Dermis blood vessel endothelial cell (primary cell): ENCODE results near the gene PEX7. TPM values are rescaled to one million over a fixed set of nuclear protein-coding genes. Genes with fewer than 3 reads are reported as not detected.
"Not testable (repeated sequence)": the region's sequence is repeated elsewhere in the genome, so short reads cannot be mapped to it uniquely, and the experiment has no call there.

Experiments
- DNase-seq: peaks from one replicate; pipeline ENCODE4 v3.0.0; 2010
- total RNA-seq: library from RNA; depleted of rRNA; stranded (reverse); fragments of >200 nt; gene quantifications from 2 replicates; pipeline ENCODE4 v1.2.3, GENCODE V29; 2014

Gene PEX7
- total RNA-seq, 1 donor from 2014 or later, result 7.7 TPM

DNA sequence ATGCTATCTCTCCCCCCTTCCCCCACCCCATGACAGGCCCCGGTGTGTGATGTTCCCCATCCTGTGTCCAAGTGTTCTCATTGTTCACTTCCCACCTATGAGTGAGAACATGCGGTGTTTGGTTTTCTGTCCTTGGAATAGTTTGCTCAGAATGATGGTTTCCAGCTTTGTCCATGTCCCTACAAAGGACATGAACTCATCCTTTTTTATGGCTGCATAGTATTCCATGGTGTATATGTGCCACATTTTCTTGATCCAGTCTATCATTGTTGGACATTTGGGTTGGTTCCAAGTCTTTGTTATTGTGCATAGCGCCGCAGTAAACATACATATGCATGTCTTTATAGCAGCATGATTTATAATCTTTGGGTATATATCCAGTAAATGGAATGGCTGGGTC lies 24.1 kb downstream of the PEX7 start:
- DNase-seq, result not testable (repeated sequence)

DNA sequence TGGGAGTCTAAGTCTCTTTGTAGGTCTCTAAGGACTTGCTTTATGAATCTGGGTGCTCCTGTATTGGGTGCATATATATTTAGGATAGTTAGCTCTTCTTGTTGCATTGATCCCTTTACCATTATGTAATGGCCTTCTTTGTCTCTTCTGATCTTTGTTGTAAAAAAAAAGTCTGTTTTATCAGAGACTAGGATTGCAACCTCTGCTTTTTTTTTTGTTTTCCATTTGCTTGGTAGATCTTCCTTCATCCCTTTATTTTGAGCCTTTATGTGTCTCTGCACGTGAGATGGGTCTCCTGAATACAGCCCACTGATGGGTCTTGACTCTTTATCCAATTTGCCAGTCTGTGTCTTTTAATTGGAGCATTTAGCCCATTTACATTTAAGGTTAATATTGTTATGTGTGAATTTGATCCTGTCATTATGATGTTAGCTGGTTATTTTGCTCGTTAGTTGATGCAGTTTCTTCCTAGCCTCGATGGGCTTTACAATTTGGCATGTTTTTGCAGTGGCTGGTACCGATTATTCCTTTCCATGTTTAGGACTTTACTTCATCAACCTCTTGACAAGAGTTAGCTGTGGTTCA lies 27.7 kb downstream of the PEX7 start:
- DNase-seq, result not testable (repeated sequence)

DNA sequence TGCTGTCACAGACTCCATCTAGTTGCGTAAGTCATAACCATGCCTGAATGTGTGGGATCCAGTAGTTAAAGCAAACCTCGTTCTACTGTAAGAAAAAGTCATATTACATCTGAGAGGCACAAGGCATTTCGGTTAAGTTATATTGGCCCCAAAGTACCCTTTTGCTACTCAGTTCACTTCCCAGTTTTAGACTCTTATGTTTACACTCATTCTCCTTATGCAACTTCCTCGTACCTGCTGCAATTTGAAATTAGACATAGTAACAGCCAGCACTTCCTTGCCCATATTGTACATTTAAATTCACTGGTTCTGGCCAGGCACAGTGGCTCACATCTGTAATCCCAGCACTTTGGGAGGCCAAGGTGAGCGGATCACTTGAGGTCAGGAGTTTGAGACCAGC lies 37.0 kb downstream of the PEX7 start:
- DNase-seq, result no peak

DNA sequence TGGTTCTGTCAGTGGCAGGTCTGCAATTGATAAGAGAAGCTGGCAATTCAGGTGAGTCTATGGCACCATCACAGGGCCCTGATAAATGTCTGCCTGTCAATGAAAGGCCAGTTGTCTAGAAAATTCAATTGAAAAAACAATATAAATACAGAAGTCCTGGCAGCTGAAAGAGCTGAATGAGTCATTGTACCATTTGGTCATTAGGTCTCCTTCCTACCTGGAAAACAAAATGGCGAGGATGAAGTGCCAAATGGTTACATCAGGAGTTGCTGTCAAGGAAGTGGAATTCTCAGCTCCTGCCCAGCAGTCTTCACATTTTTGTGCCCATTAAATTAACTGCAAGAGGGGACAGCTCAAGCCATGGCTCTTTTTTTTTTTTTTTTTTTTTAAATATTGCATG lies 37.7 kb downstream of the PEX7 start:
- peak; percentile 3 for DNase-seq

DNA sequence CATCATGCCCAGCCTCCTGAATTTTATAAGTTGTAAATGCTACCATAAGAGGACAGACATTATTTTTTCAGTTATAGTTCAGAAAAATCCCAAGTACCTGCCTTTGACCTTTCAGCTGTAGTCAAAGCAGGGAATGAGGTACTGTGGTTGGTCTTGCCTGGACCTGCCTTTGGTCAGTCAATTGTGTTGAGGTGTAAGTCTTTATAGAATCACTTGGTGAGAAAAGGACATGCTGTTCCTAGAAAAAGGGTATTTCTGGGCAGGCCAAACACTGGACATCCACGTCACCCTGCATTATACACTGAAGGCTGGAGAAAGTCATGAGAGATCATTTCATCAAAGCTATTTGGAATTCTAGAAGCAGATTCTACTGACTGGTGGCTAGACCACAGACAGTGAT lies 40.3 kb downstream of the PEX7 start:
- DNase-seq, result no peak

DNA sequence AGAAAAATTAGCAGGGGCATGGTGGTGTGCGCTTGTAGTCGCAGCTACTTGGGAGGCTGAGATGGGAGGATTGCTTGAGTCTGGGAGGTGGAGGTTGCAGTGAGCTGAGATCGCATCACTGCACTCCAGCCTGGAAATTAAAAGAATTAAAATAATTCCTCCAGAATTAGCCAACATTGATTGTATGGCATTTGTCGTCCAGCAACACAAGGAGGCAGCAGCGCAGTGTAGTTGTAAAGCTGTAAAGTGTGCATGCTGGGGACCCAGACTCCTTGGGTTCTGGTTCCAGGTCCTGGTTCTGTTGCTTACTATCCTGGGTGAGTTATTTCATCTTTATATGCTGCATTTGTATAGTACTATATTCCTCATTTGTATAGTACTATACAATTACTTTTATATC lies 41.4 kb downstream of the PEX7 start:
- DNase-seq, result no peak

DNA sequence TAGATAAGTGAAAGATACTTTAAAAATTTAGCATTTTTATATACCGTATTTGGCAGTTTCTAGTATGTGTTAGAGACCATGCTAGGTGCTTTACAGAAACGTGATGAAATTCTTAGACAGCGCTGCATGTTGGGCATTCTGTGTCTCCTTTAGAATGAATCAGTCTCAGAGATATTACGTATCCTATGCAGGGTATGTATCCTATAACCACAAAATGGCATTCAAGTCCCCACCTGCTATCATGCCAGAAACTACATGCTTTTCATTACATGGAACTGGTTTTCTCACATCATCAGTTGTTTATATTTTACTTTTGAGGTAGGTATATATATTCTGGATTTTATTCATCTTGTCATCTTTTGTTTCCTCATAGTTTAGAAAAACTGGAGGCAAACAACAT lies 42.3 kb downstream of the PEX7 start:
- DNase-seq, result no peak

DNA sequence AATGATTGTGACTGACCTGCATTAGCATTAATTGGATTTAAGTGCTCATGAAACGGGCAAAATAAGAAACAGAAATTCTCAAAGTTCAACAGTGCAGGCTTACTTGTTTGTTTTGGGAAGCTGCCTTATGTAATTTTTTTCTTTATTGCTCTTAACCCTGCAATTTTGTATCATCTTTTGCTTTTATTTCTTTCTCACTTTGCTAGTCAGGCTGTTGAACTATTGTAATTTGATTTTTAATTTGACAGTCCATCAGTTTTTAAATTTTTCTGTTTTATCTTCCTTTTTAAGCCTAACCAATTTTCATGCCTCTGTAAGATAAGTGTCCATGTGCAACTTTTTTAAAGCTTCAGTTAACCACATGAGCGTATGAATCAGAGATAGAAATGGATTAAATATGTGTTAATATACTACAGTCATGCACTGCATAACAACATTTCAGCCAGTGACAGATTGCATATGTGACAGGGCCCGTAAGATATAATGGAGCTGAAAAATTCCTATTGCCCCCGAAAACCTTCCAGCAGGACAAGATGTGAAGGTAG lies 44.6 kb downstream of the PEX7 start:
- DNase-seq, result no peak

DNA sequence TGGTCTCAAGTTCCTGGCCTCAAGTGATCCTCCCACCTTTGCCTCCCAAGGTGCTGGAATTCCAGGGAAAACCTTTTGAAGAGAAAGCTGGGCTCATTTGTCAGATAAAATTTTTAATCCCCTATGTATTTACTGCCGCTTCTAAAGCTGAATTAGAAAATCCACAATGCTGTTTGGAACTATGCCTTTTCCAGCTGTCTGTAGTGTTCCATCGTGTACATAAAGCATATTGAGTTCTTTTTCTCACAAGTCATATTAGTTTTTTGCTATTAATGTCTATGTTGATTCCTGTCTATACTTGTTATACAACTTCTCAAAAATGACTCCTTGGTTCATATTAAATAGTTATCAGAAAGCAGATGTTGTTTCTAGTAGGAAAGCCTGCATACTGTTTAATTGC lies 47.1 kb downstream of the PEX7 start:
- no peak for DNase-seq

DNA sequence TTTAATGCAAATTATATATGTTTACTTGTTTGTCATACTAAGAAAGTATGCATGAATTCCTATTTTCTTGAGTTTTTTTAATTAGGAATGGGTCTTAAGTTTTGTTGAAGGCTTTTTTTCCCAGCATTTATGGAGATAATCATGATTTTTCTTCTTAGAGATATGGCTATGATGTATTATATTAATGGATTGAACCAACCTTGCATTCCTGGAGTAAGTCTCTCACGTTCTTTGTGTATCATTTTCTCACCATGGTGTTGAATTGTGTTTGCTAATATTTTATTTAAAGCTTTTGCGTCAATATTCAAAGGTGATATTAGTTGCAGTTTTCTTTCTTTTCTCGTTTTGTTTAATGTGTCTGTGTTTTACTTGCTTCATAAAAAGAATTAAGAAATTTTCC lies 51.4 kb downstream of the PEX7 start:
- peak; percentile 33 for DNase-seq

DNA sequence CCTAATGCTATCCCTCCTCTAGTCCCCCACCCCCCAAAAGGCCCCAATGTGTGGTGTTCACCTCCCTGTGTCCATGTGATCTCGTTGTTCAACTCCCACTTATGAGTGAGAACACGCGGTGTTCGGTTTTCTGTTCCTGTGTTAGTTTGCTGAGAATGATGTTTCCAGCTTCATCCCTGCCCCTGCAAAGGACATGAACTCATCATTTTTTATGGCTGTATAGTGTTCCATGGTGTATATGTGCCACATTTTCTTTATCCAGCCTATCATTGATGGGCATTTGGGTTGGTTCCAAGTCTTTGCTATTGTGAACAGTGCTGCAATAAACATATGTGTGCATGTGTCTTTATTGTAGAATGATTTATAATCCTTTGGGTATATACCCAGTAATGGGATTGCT lies 54.1 kb downstream of the PEX7 start:
- not testable (repeated sequence) for DNase-seq

DNA sequence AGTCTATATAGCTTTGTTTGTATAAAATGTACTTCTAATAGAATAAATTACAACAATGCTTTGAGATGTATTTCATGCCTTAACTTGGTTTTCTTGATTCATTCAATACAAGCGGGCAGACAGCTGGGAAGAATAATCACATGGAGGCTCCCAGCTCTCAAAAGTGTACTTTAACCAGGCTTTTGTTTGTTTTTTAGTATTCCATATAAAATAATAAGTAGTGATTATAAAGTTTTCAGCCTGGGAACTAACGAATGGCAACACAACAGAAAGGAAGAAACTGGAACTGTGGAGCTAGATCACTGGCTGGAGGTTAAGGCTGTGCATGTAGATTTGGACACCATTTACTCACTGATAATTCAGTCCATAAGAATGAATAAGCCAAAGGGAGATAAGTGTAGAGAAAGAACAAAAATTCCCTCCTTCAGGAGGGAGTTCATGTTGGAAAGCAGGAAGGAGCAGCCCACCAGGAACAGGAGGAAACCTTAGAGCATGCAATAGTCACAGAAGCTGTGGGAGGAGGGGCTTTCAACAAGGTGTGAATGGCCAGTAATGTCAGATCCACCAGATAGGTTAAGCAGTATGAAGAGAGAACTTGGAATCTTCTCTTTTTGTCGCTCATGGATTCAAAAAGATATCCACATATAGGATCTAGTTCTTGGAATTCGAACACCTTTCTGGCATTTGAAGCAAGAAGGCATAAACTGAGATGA lies 58.5 kb downstream of the PEX7 start:
- no peak for DNase-seq

DNA sequence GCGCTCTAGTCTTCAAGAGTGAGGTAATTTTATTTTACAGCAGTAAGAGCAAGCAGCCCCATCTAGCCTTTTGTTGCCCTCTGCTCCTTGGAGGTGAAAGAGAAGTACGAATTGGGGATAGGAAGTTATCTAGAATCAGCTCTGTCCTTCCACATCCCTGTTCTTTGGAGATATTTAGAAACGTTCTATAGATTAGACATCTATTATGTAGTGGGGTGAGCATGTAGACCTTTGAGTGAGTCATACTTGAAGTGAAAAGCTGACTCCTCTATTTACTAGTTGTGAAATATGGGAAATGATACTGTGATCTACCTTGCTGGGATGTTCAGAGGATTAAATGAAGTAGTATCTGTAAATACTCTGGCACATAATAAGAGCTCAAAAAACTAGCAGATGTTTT lies 63.7 kb downstream of the PEX7 start:
- DNase-seq, result no peak

DNA sequence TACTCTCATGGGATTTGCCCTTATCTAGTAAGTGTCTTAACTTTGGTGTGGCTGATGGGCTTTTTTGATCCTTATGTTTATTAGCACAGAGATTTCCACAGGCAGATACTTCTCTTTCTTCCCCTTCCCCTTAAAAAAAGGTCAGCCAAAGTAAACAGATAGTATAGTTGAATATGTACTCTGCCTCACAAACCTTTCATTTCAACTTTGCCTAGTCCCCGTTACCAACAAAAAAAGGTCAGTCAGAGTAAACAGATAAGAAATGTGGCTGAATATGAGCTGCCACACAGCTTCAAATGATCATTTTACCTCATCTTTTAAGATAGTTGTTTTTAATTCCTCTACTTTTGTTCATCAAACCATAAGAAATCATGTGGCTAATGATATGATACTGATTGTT lies 65.6 kb downstream of the PEX7 start:
- no peak for DNase-seq

DNA sequence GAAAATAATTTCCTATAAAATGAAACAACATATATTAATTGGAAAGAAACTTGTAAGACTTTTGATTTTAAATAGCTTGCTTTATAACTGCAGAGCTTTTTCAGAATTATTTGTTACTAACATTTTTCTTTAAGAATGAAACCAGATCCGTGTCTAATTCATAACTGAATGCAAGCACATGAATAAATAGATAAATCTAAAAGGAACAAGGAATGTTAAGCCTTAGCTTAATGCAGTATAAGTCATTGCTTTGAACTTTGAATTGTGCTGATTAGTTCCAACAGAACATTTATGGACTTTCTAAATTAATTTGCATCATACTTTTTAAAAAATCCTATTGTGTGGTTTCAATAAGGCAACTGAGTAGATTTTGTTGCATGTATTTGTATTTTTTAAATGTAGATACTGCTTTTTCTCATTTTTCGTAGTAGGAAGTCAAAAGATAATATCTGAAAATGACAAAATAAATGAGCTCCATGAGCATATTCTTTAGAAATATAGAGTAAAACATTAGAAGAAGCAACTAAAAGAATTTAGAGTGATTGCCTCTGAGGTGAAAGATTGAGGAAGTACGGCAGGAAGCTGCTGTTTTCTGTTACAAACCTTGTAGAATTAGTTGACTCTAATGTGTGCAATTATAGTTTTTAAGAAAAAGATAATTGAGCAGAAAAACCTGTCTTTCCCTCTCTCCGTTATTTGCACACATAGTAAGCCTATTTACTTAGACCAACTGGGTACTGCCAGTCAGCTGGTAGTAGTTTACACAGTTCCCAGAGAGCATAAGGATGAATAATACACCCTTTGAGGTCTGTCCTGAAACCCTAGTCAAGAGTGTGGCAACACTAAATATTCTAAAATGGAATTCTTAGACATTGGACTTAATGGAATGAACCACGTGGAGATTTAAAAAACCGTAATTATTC lies 67.1 kb downstream of the PEX7 start:
- no peak for DNase-seq

DNA sequence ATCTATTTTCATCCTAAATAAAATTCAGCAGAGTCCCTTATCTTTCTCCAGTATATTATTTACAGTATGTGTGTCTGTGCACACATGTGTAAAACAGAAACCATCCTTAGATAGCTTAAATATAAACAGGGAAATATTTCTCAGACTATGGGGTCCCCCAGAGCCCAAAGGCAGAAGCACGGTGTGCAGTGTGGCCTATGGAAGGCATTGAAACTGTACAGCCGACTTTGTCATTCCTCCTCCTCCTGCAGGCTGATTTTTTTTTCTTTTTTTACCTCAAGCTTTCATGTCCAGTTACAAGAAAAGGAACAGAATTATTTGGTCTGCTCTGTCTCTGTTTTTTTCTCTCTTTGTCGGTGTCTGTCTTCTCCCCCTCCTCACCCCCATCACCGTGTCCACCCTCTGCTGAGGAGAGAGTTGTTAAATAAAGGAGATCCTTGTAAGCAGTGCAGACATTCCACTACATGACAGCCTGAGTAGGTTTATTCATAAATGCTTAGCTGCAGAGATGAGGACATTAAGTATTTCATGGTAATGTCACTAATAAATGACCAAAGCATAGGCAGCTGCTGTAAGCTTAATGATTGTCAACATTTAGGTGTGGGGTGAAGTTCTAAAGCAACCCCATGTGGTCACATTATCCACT lies 67.9 kb downstream of the PEX7 start:
- no peak for DNase-seq

DNA sequence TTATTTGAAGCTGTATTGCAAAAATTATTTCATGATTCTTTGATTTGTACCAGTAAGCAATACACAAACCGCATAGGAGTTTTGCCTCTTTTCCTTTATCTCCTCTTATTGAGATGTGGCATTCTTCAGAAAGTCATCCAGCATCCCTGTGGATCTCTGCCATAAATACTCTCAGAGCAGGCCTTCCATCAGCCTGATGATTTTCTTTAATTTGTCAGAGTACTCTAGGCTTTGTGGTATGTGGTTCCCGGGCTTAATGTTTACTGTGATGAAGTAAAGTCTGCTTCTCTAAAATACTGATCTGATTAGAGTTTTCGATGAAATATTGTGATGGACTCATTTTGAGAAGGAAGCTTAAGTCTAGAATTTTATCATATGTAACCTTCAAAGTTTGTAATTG lies 68.6 kb downstream of the PEX7 start:
- no peak for DNase-seq

DNA sequence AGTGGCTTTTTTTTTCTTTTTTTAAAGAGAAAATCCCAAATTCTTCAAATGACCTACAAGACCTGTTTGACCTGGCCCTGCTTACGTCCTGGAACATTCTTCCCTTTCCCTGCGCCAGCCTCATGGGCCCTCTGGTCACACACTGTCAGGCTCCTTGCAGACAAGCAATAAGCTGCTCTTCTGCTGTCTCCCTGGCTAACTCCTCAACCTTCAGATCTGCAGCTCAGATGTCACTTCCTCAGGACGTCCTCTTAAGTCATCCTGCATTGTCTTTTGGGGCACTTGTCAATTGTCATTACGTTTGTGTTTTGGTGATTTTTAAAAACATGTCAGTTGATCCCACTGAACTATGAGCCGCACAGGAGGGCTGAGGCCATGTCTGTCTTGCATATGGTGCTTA lies 70.8 kb downstream of the PEX7 start:
- DNase-seq, result peak; percentile 42

DNA sequence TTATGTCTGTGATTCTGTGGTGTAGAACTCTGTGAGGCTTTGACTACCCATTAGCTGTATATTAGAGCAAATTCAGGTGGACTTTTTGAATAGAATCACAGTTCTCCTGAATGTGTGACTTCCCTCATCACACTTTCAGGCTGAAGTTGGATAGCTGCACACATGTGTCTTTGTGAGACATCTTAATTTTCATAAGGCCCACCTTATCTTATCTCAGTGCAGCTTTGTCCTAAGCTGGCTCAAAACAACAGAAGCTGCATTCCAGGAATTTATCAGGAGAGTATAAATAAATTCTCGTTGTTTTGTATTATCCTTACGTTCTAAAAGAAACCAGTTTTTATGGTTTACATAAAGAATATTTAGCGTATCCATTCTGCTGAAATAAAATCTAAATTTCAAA lies 73.5 kb downstream of the PEX7 start:
- DNase-seq, result no peak

DNA sequence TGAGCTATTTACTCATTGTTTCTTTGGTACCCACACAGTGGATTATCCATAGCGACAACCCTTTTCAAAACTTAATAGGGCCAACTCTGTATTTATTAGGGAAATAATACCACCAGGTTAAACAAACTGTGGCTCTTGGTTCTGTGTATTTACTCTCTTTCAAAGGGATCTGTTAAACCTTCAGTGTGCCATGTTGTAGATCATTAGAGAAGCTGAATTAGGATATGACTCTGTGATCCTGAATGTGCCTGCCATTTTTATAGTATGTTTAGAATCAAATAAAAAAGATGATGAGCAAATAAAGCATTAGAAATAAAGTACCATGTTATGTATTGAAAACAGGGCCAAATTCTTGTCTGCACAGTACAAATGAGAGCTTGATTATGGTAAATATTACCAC lies 74.7 kb downstream of the PEX7 start:
- DNase-seq, result no peak

DNA sequence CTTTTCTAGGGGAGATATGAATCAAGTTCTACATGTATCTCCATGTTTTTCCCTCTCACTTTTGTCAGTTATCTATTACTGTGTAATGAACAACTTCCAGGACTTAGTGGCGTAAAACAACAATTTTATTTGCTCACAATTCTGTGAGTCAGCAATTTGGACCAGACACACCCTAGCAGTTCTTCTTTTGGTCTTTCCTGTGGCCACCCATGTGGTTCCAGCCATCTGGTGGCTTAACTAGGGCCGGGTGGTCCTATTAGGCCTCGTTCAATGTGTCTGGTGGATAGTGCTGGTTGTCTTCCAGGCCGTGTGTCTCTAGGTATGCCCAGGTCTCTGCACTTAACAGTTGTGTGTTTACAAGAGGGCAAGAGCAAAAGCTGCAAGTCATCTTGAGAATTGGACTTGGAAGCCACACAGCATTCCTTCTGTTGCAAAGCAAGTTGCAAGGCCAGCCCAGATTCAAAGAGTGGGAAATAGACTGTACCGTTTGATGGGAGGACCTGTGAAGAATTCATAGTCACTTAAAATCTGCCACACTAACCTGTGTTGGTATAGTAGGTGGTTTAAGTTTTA lies 78.9 kb downstream of the PEX7 start:
- DNase-seq, result no peak

DNA sequence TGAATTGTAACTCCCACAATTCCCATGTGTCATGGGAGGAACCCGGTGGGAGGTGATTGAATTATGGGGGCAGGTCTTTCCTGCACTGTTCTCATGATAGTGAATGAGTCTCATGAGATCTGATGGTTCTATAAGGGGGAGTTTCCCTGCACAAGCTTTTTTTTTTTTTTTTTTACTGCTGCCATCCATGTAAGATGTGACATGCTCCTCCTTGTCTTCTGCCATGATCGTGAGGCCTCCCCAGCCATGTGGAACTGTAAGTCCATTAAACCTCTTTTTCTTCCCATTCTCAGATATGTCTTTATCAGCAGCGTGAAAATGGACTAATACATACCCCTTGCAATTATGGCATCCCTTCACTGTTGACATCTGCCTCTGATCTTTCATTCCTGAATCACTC lies 82.1 kb downstream of the PEX7 start:
- not testable (repeated sequence) for DNase-seq

DNA sequence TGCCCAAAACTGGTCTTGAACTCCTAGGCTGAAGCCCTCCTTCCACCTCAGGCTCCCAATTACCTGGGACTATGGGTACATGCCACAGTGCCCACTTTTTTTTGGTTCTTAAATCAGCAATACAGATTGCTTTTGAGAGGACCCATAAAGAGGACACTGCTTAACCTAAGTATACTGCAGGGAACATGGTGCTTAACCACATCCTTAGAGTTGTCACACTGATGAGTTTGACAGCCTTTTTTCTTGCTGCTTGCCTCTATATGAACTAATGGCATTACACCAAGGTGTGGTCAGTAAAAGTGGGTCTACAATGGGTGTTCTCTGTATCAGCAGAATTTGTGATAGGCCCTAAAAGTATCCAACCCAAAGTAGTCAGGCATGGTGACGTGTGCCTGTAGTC lies 92.6 kb downstream of the PEX7 start:
- no peak for DNase-seq
